K562 (cell line): ENCODE data around the gene PIWIL1. TPM values are rescaled to one million over a fixed set of nuclear protein-coding genes. Genes with fewer than 3 reads are reported as not detected.

Experiments used
- ATAC-seq: fragments of 200-7000 bp; cut with Tn5 transposase; 3 replicates; pipeline ENCODE4 v1.9.1; 2020; ENCODE audit warnings: moderate library complexity
- BruUV-seq: library from RNA; stranded (reverse); fragments of 400-500 nt; replicated peaks from 2 replicates; lab custom pipeline; 2021; lab: Mats Ljungman, UMichigan
- CTCF ChIA-PET: fragments of 300-600 bp; formaldehyde crosslinking; extraction: SDS; loops from one replicate; lab custom pipeline; 2021; ENCODE audit warnings: low intra/inter-chr PET ratio; lab: Yijun Ruan, JAX
- POLR2A ChIA-PET: fragments of 300-600, 350-650 bp; sonication (Branson Sonifier 250); formaldehyde crosslinking; extraction: SDS; loops from one replicate; lab custom pipeline; 2021; ENCODE audit warnings: antibody characterized with exemption, inconsistent platforms; lab: Yijun Ruan, JAX
- DNase-seq, 4 experiments: peaks; one replicate each; pipeline versions ENCODE4 v3.0.0 to v3.0.0-alpha.2; 2011 to 2018; ENCODE audit warnings: low spot score in 3 of 4, mixed read lengths in 3 of 4; ENCODE audit errors: extremely low read depth in 1 of 4
- FAIRE-seq: peaks from 2 replicates; lab custom pipeline; 2011; peaks lifted over from hg19 to GRCh38; lab: Jason Lieb, UNC
- H2AFZ ChIP-seq: 2 replicates; pipeline ENCODE4 v1.6.0; 2011; ENCODE audit warnings: low read depth, low read length, control low read depth, inconsistent platforms
- H3K27ac ChIP-seq: fragments of 200-600 bp; 3 replicates; pipeline ENCODE4 v1.8.0; 2011; ENCODE audit warnings: low read depth, mild to moderate bottlenecking, control low read depth, inconsistent platforms, low read length, moderate library complexity, mixed read lengths; ENCODE audit errors: extremely low read depth
- H3K27me3 ChIP-seq, 2 experiments: fragments of 300-600 bp in 1 of 2; 2 replicates in 1 of 2; 3 replicates in 1 of 2; pipeline versions ENCODE4 v1.6.0 to v1.8.0; 2011; ENCODE audit warnings: inconsistent platforms in 2 of 2, low read length in 2 of 2, mild to moderate bottlenecking in 1 of 2, mixed read lengths in 1 of 2, moderate library complexity in 1 of 2; ENCODE audit not compliant: control insufficient read depth in 2 of 2, insufficient read depth in 2 of 2
- H3K36me3 ChIP-seq: fragments of 300-600 bp; 3 replicates; pipeline ENCODE4 v1.8.0; 2011; ENCODE audit warnings: mild to moderate bottlenecking, low read length, inconsistent platforms; ENCODE audit not compliant: control insufficient read depth, insufficient read depth
- H3K4me1 ChIP-seq, 2 experiments: fragments of 200-600 bp in 1 of 2; replicated peaks in 1 of 2; 2 replicates in 1 of 2; 3 replicates in 1 of 2; pipeline versions ENCODE4 v1.5.1 to v1.8.0; 2011; ENCODE audit warnings: inconsistent platforms in 2 of 2, low read length in 2 of 2, mild to moderate bottlenecking in 1 of 2, mixed read lengths in 1 of 2, moderate library complexity in 1 of 2; ENCODE audit not compliant: control insufficient read depth in 2 of 2, insufficient read depth in 2 of 2
- H3K4me2 ChIP-seq: 2 replicates; pipeline ENCODE4 v1.6.1; 2011; ENCODE audit warnings: low read length, control low read depth, inconsistent platforms, mixed read lengths; ENCODE audit not compliant: insufficient read depth
- H3K4me3 ChIP-seq: fragments of 200-600 bp; sonication (generic), shearing (Covaris generic); 2 replicates; pipeline ENCODE4 v1.5.1; 2016; ENCODE audit warnings: control low read depth, inconsistent platforms
- H3K79me2 ChIP-seq: fragments of 200-600 bp; 3 replicates; pipeline ENCODE4 v1.8.0; 2011; ENCODE audit warnings: low read length, inconsistent platforms; ENCODE audit not compliant: control insufficient read depth, insufficient read depth
- H3K9ac ChIP-seq, 2 experiments: 2 replicates each; pipeline versions ENCODE4 v1.6.0 to v1.6.1; 2011; ENCODE audit warnings: low read depth in 2 of 2, low read length in 2 of 2, control low read depth in 1 of 2, inconsistent platforms in 1 of 2, mild to moderate bottlenecking in 1 of 2, mixed read lengths in 1 of 2; ENCODE audit not compliant: insufficient read depth in 1 of 2
- H3K9me1 ChIP-seq: one replicate; pipeline ENCODE4 v1.6.0; 2011; ENCODE audit warnings: inconsistent platforms, mild to moderate bottlenecking, low read length, moderate library complexity; ENCODE audit not compliant: control insufficient read depth, insufficient read depth
- H3K9me3 ChIP-seq: replicated peaks from 2 replicates; pipeline ENCODE4 v1.5.1; 2011; ENCODE audit warnings: low read depth, low read length, inconsistent platforms; ENCODE audit not compliant: control insufficient read depth, insufficient read depth
- H4K20me1 ChIP-seq: replicated peaks from 2 replicates; pipeline ENCODE4 v1.6.1; 2011; ENCODE audit warnings: low read length, inconsistent platforms, mixed read lengths; ENCODE audit not compliant: control insufficient read depth, insufficient read depth
- CHD1 ChIP-seq: fragments of 200-600 bp; sonication (generic); IDR thresholded peaks from one replicate; pipeline ENCODE4 v1.6.1; 2012; ENCODE audit warnings: mild to moderate bottlenecking, moderate library complexity, low read length, inconsistent platforms
- COPS2 ChIP-seq: fragments of 450-650 bp; conservative IDR thresholded peaks from 2 replicates; pipeline ENCODE4 v1.6.1; 2016; ENCODE audit warnings: mild to moderate bottlenecking, moderate library complexity
- DNMT1 ChIP-seq: fragments of 450-650 bp; IDR thresholded peaks from 2 replicates; pipeline ENCODE4 v1.6.1; 2016; ENCODE audit warnings: antibody characterized with exemption, mild to moderate bottlenecking
- FIP1L1 ChIP-seq: fragments of 200-400 bp; formaldehyde crosslinking; IDR thresholded peaks from 2 replicates; pipeline ENCODE4 v1.6.1; 2018; ENCODE audit warnings: mild to moderate bottlenecking, low read depth, low read length; ENCODE audit not compliant: poor library complexity, severe bottlenecking
- FOSL1 ChIP-seq: fragments of 200-800 bp; sonication (Bioruptor generic); conservative IDR thresholded peaks from 2 replicates; pipeline ENCODE4 v1.6.1; 2016; ENCODE audit warnings: missing genetic modification characterization, missing compliant biosample characterization
- NFXL1 ChIP-seq: fragments of 450-650 bp; formaldehyde crosslinking; IDR thresholded peaks from 2 replicates; pipeline ENCODE4 v1.4.0; 2021; ENCODE audit warnings: mild to moderate bottlenecking
- PHF8 ChIP-seq: fragments of 200-600 bp; sonication (generic); IDR thresholded peaks from 2 replicates; pipeline ENCODE4 v1.6.1; 2012; ENCODE audit warnings: mixed run types, mild to moderate bottlenecking, inconsistent platforms, low read length, moderate library complexity, borderline replicate concordance
- PHTF2 ChIP-seq: fragments of 250-450 bp; sonication (Bioruptor Pico); IDR thresholded peaks from 2 replicates; pipeline ENCODE4 v1.5.0; 2021; ENCODE audit warnings: mild to moderate bottlenecking
- RBM34 ChIP-seq: fragments of 200-400 bp; formaldehyde crosslinking; IDR thresholded peaks from 2 replicates; pipeline ENCODE4 v1.6.1; 2018; ENCODE audit warnings: low read length, borderline replicate concordance; ENCODE audit not compliant: insufficient read depth
- SP2 ChIP-seq: IDR thresholded peaks from 2 replicates; pipeline ENCODE4 v1.6.1; 2011; ENCODE audit warnings: mild to moderate bottlenecking, low read depth, low read length, moderate library complexity; ENCODE audit not compliant: poor library complexity, severe bottlenecking; ENCODE audit errors: extremely low read depth
- TBL1XR1 ChIP-seq, 2 experiments: IDR thresholded peaks; 2 replicates each; pipeline ENCODE4 v1.6.1; 2012; ENCODE audit warnings: improper control_type of control experiment in 2 of 2, low read length in 2 of 2, mild to moderate bottlenecking in 1 of 2
- TRIM28 ChIP-seq: fragments of 450-650 bp; IDR thresholded peaks from 2 replicates; pipeline ENCODE4 v1.6.1; 2017
- ZKSCAN8 ChIP-seq: fragments of 200-800 bp; sonication (Bioruptor generic); IDR thresholded peaks from 2 replicates; pipeline ENCODE4 v1.6.1; 2016; ENCODE audit warnings: missing genetic modification characterization, missing compliant biosample characterization
- ZNF445 ChIP-seq: fragments of 250-450 bp; sonication (Bioruptor Pico); IDR thresholded peaks from 2 replicates; pipeline ENCODE4 v1.4.0; 2020; ENCODE audit warnings: low read depth, mild to moderate bottlenecking, moderate library complexity
- WGBS: fragments of 100-300 bp; shearing (Covaris generic); methylation state at CpG from one replicate; pipeline ENCODE4 v1.1.6; 2016; ENCODE audit warnings: low coverage, mixed read lengths; ENCODE audit not compliant: insufficient coverage; ENCODE audit errors: missing lambda C conversion rate; 5-methylcytosine and 5-hydroxymethylcytosine counted together
- in situ Hi-C: fragments of 300-500 bp; cut with MboI; formaldehyde crosslinking; loops from 4 replicates; pipeline ENCODE4 v1.15.0; 2018; ENCODE audit warnings: inconsistent platforms, mixed read lengths
- intact Hi-C: fragments of 100-400 bp; cut with micrococcal nuclease; formaldehyde crosslinking; loops from 2 replicates; pipeline ENCODE4 v1.14.2; 2022
- polyA plus RNA-seq, 8 experiments: library from polyadenylated mRNA; depleted of rRNA in 4 of 8; stranded (reverse) in 5 of 8; unstranded in 3 of 8; fragments of >200 nt; fragmentation: Nextera tagmentation in 2 of 8; fragmentation: Illumina TruSeq in 1 of 8; extraction: Ambion mirVana in 2 of 8; extraction: Trizol in 1 of 8; gene quantifications; 2 replicates each; pipeline versions ENCODE4 v1.2.1 to v1.2.3, GENCODE V29; 2011 to 2014; ENCODE audit warnings: inconsistent platforms in 1 of 8, missing spikeins in 1 of 8
- total RNA-seq, 7 experiments: library from RNA; depleted of rRNA in 6 of 7; stranded (reverse); fragments of >200 nt in 6 of 7; fragmentation: Illumina TruSeq in 2 of 7; extraction: Trizol in 2 of 7; gene quantifications; 2 replicates each; pipeline versions ENCODE4 v1.2.1 to v1.2.3, GENCODE V29; 2011 to 2021; ENCODE audit warnings: low replicate concordance in 1 of 7
- TF ChIP-seq, protein P1 (sequence below): fragments of 250-450 bp; sonication (Bioruptor Pico); IDR thresholded peaks from 2 replicates; pipeline ENCODE4 v1.4.0; 2020; ENCODE audit warnings: mild to moderate bottlenecking, moderate library complexity
- TF ChIP-seq, protein P2 (sequence below): fragments of 450-650 bp; conservative IDR thresholded peaks from 2 replicates; pipeline ENCODE4 v1.6.1; 2016; ENCODE audit warnings: missing genetic modification characterization, low read depth, mild to moderate bottlenecking, missing compliant biosample characterization, moderate library complexity
- TF ChIP-seq, protein P3 (sequence below), 2 experiments: IDR thresholded peaks; 2 replicates each; pipeline ENCODE4 v1.6.1; 2011; ENCODE audit warnings: borderline replicate concordance in 1 of 2, control low read depth in 1 of 2, low read depth in 1 of 2, low read length in 1 of 2, mild to moderate bottlenecking in 1 of 2, mixed read lengths in 1 of 2, moderate library complexity in 1 of 2; ENCODE audit not compliant: insufficient read depth in 1 of 2, insufficient read length in 1 of 2, poor library complexity in 1 of 2, severe bottlenecking in 1 of 2; ENCODE audit errors: extremely low read depth in 1 of 2

The PIWIL1 gene
- total and polyA plus RNA-seq, 9 of the 15 experiments (the other 6 are each of a cell fraction or from before 2014, with no cell fraction given) = not detected

DNA sequence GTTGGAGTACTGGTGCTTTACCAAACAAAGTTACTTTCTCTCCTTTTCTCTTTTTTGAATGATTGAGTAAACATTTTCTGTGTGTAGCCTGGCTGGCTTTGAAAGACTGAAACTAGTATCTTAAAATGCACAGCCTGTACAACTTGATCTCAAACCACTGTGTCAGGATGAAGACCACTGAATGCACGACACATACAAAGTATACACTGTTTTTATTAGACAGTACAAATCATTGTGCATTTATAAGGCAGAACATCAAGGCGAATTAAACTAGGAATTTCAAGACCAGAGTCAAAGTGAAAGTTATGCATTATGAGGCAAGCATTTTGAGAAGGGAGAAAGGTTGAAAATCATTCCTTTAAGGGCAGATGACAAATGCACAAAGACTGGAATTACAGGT, 59.0 kb downstream of the PIWIL1 start:
- DNase-seq (no peak), ATAC-seq (no peak), FAIRE-seq (no peak)
- Histone ChIP-seq H3K4me1 (no peaks in the 10 kb centered on the region), H3K36me3 (no peaks in the 10 kb centered on the region), H3K9ac (no peak overlapping the region), H4K20me1 (no peaks in the 10 kb centered on the region), H3K27ac (no peak overlapping the region), H3K4me3 (no peak overlapping the region), H3K27me3 (peaks cover 0 to 16% of the 10 kb centered on the region in 2 experiments; a peak in 3 of 5 replicates), H3K9me1 (no peaks in the 10 kb centered on the region), H2AFZ (no peak overlapping the region), H3K4me2 (no peak overlapping the region), H3K79me2 (no peaks in the 10 kb centered on the region), H3K9me3 (no peaks in the 10 kb centered on the region)
- 3% methylated on average over 2 of the region's 2 CpGs for WGBS
- no TSS peak for BruUV-seq
- in situ Hi-C loops = no loop called here
- CTCF ChIA-PET = no interaction called here
- TF ChIP-seq DNMT1 = no peak
- TF ChIP-seq RBM34 = no peak
- TF ChIP-seq COPS2 = no peak
- TF ChIP-seq TRIM28 = no peak
- no peak for TF ChIP-seq CHD1
- no peak for TF ChIP-seq PHTF2 (CRISPR knock-in tag)
- TF ChIP-seq, protein P1, sequence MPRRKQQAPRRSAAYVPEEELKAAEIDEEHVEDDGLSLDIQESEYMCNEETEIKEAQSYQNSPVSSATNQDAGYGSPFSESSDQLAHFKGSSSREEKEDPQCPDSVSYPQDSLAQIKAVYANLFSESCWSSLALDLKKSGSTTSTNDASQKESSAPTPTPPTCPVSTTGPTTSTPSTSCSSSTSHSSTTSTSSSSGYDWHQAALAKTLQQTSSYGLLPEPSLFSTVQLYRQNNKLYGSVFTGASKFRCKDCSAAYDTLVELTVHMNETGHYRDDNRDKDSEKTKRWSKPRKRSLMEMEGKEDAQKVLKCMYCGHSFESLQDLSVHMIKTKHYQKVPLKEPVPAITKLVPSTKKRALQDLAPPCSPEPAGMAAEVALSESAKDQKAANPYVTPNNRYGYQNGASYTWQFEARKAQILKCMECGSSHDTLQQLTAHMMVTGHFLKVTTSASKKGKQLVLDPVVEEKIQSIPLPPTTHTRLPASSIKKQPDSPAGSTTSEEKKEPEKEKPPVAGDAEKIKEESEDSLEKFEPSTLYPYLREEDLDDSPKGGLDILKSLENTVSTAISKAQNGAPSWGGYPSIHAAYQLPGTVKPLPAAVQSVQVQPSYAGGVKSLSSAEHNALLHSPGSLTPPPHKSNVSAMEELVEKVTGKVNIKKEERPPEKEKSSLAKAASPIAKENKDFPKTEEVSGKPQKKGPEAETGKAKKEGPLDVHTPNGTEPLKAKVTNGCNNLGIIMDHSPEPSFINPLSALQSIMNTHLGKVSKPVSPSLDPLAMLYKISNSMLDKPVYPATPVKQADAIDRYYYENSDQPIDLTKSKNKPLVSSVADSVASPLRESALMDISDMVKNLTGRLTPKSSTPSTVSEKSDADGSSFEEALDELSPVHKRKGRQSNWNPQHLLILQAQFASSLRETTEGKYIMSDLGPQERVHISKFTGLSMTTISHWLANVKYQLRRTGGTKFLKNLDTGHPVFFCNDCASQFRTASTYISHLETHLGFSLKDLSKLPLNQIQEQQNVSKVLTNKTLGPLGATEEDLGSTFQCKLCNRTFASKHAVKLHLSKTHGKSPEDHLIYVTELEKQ (CRISPR knock-in tag) = no peak
- no peak for TF ChIP-seq FIP1L1
- no peak for TF ChIP-seq ZNF445 (CRISPR knock-in tag)
- no peak for TF ChIP-seq TBL1XR1 (IDR thresholded peaks at IDR 0.05; ENCODE audit: low read length in 2 of 2)
- TF ChIP-seq, protein P2, sequence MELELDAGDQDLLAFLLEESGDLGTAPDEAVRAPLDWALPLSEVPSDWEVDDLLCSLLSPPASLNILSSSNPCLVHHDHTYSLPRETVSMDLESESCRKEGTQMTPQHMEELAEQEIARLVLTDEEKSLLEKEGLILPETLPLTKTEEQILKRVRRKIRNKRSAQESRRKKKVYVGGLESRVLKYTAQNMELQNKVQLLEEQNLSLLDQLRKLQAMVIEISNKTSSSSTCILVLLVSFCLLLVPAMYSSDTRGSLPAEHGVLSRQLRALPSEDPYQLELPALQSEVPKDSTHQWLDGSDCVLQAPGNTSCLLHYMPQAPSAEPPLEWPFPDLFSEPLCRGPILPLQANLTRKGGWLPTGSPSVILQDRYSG (tag) = no peak
- no peak for TF ChIP-seq FOSL1 (tag)
- TF ChIP-seq, protein P3, sequence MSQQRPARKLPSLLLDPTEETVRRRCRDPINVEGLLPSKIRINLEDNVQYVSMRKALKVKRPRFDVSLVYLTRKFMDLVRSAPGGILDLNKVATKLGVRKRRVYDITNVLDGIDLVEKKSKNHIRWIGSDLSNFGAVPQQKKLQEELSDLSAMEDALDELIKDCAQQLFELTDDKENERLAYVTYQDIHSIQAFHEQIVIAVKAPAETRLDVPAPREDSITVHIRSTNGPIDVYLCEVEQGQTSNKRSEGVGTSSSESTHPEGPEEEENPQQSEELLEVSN (IDR thresholded peaks at IDR 0.05; ENCODE audit: borderline replicate concordance in 1 of 2, extremely low read depth in 1 of 2, insufficient read depth in 1 of 2, insufficient read length in 1 of 2, low read depth in 1 of 2, low read length in 1 of 2, poor library complexity in 1 of 2, severe bottlenecking in 1 of 2) = no peak
- no peak for TF ChIP-seq SP2
- TF ChIP-seq PHF8 = no peak
- no peak for TF ChIP-seq ZKSCAN8 (CRISPR knock-in tag)
- no peak for TF ChIP-seq NFXL1 (CRISPR knock-in tag)
- intact Hi-C loops = no loop called here
- POLR2A ChIA-PET = no interaction called here
